OCI-LY7 (cell line): ENCODE measurements around the gene GPSM3. TPM values are rescaled to one million over a fixed set of nuclear protein-coding genes. Genes with fewer than 3 reads are reported as not detected.

Source experiments
- BruUV-seq: library from RNA; stranded (reverse); fragments of 400-500 nt; replicated peaks from 2 replicates; lab custom pipeline; 2021; lab: Mats Ljungman, UMichigan
- CTCF ChIA-PET: fragments of 300-600 bp; sonication (Branson Sonifier 250); formaldehyde crosslinking; loops from one replicate; lab custom pipeline; 2022; ENCODE audit warnings: antibody characterized with exemption; ENCODE audit not compliant: unreplicated experiment; lab: Charles Lee
- POLR2A ChIA-PET: fragments of 300-600 bp; sonication (Branson Sonifier 250); formaldehyde crosslinking; loops from one replicate; lab custom pipeline; 2022; ENCODE audit warnings: antibody characterized with exemption; lab: Charles Lee
- DNase-seq: peaks from one replicate; pipeline ENCODE4 v3.0.0-alpha.2; 2015; ENCODE audit warnings: low spot score
- H2AFZ ChIP-seq: fragments of 200-600 bp; sonication (generic), shearing (Covaris generic); 2 replicates; pipeline ENCODE4 v1.6.1; 2014; ENCODE audit warnings: mild to moderate bottlenecking, antibody characterized with exemption, low read length, moderate library complexity
- H3K27ac ChIP-seq: fragments of 200-600 bp; sonication (generic); 2 replicates; pipeline ENCODE4 v1.5.1; 2014; ENCODE audit warnings: mixed run types, low read depth, mild to moderate bottlenecking, moderate library complexity, low read length, inconsistent platforms; ENCODE audit not compliant: poor library complexity, severe bottlenecking
- H3K36me3 ChIP-seq: fragments of 200-600 bp; sonication (generic); 2 replicates; pipeline ENCODE4 v1.6.1; 2014; ENCODE audit warnings: mild to moderate bottlenecking, antibody characterized with exemption, low read length, moderate library complexity, mixed read lengths; ENCODE audit not compliant: insufficient read depth
- H3K4me1 ChIP-seq: fragments of 200-600 bp; sonication (generic); 2 replicates; pipeline ENCODE4 v1.5.1; 2014; ENCODE audit warnings: mild to moderate bottlenecking, low read length; ENCODE audit not compliant: insufficient read depth, poor library complexity, severe bottlenecking
- H3K4me2 ChIP-seq: fragments of 200-600 bp; sonication (generic); 2 replicates; pipeline ENCODE4 v1.6.1; 2014; ENCODE audit warnings: mild to moderate bottlenecking, low read length
- H3K4me3 ChIP-seq: fragments of 200-600 bp; sonication (generic); 2 replicates; pipeline ENCODE4 v1.5.1; 2014; ENCODE audit warnings: mild to moderate bottlenecking, low read depth, low read length; ENCODE audit not compliant: poor library complexity, severe bottlenecking
- H3K79me2 ChIP-seq: fragments of 200-600 bp; sonication (generic); 2 replicates; pipeline ENCODE4 v1.6.1; 2016; ENCODE audit warnings: low read depth, mild to moderate bottlenecking, low read length, moderate library complexity, mixed read lengths; ENCODE audit not compliant: insufficient read depth
- H3K9me2 ChIP-seq: fragments of 200-600 bp; sonication (generic); 2 replicates; pipeline ENCODE4 v1.6.1; 2016; ENCODE audit warnings: mild to moderate bottlenecking, low read length, mixed read lengths; ENCODE audit not compliant: insufficient read depth
- H3K9me3 ChIP-seq: fragments of 200-600 bp; sonication (generic); 2 replicates; pipeline ENCODE4 v1.6.1; 2014; ENCODE audit warnings: mild to moderate bottlenecking, mixed run types, low read length, mixed read lengths
- H4K20me1 ChIP-seq: fragments of 200-600 bp; sonication (generic); 2 replicates; pipeline ENCODE4 v1.6.1; 2014; ENCODE audit warnings: mild to moderate bottlenecking, antibody characterized with exemption, low read length, moderate library complexity, mixed read lengths; ENCODE audit not compliant: insufficient read depth
- EZH2phosphoT487 ChIP-seq: fragments of 200-600 bp; sonication (generic); IDR thresholded peaks from 2 replicates; pipeline ENCODE4 v1.6.1; 2018; ENCODE audit warnings: low read depth, borderline replicate concordance, mild to moderate bottlenecking, mixed run types, antibody characterized with exemption, low read length, moderate library complexity, mixed read lengths
- intact Hi-C: fragments of 100-400 bp; cut with micrococcal nuclease; formaldehyde crosslinking; loops from one replicate; pipeline ENCODE4 v1.10.0; 2022; ENCODE audit not compliant: unreplicated experiment
- total RNA-seq, 2 experiments: library from RNA; depleted of rRNA in 1 of 2; stranded (reverse); fragments of >200 nt in 1 of 2; shearing (Covaris generic) in 1 of 2; gene quantifications; 2 replicates each; pipeline ENCODE4 v1.2.3, GENCODE V29; 2014 to 2022
- TF ChIP-seq, protein P1 (sequence below): fragments of 200-600 bp; sonication (generic); conservative IDR thresholded peaks from 2 replicates; pipeline ENCODE4 v1.5.1; 2014; ENCODE audit warnings: mild to moderate bottlenecking, antibody characterized with exemption, low read length, moderate library complexity, mixed read lengths

Gene GPSM3
- total RNA-seq, 2 experiments from 2014 or later = 94.4 to 100 TPM

GRCh38 chr6:32179766-32180405 lies 12.6 kb downstream of the GPSM3 start:
- Histone ChIP-seq H3K79me2 (peaks cover 9% of the 10 kb centered on the region; the same call in 1 of the 2 replicates), H3K9me2 (no peaks in the 10 kb centered on the region), H3K4me3 (peak overlapping the region; percentile 74), H4K20me1 (no peaks in the 10 kb centered on the region), H3K27ac (no peak overlapping the region), H3K36me3 (peaks cover 34% of the 10 kb centered on the region), H2AFZ (no peak overlapping the region), H3K4me2 (peak overlapping the region; percentile 99), H3K9me3 (no peaks in the 10 kb centered on the region), H3K4me1 (peaks cover 31% of the 10 kb centered on the region)
- DNase-seq = no peak
- ChIA-PET POLR2A (interaction anchor here (1.2 to 1.8 kb wide), 2 partner anchors 10 to 16 kb away, joined by 5 to 16 read pairs; partner anchors contain the start of gene PBX2), CTCF (no interaction called here)
- BruUV-seq = TSS peak; percentile 83
- intact Hi-C loops = no loop called here
- TF ChIP-seq EZH2phosphoT487 = no peak
- TF ChIP-seq, protein P1, sequence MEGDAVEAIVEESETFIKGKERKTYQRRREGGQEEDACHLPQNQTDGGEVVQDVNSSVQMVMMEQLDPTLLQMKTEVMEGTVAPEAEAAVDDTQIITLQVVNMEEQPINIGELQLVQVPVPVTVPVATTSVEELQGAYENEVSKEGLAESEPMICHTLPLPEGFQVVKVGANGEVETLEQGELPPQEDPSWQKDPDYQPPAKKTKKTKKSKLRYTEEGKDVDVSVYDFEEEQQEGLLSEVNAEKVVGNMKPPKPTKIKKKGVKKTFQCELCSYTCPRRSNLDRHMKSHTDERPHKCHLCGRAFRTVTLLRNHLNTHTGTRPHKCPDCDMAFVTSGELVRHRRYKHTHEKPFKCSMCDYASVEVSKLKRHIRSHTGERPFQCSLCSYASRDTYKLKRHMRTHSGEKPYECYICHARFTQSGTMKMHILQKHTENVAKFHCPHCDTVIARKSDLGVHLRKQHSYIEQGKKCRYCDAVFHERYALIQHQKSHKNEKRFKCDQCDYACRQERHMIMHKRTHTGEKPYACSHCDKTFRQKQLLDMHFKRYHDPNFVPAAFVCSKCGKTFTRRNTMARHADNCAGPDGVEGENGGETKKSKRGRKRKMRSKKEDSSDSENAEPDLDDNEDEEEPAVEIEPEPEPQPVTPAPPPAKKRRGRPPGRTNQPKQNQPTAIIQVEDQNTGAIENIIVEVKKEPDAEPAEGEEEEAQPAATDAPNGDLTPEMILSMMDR = no peak

GRCh38 chr6:32178547-32179440 lies 13.6 kb downstream of the GPSM3 start:
- intact Hi-C loops = loop anchor here (1.0 kb wide), 1 partner anchor 17 kb away; no protein-coding TSS in a partner anchor
- H3K4me2 ChIP-seq = peak overlapping the region; percentile 99
- no TSS peak for BruUV-seq
- DNase-seq = no peak
- ChIA-PET CTCF (no interaction called here), POLR2A (interaction anchor here (1.0 to 1.8 kb wide), 3 partner anchors 11 to 17 kb away, joined by 5 to 16 read pairs (median 5); partner anchors contain the start of genes GPSM3 and PBX2)
- H3K79me2 ChIP-seq = peaks cover 14% of the 10 kb centered on the region; the same call in 1 of the 2 replicates
- H3K9me3 ChIP-seq = no peaks in the 10 kb centered on the region
- TF ChIP-seq, protein P1 = no peak
- no peak for TF ChIP-seq EZH2phosphoT487
- H3K4me3 ChIP-seq = peak overlapping the region; percentile 74
- peaks cover 33% of the 10 kb centered on the region for H3K4me1 ChIP-seq
- H4K20me1 ChIP-seq = no peaks in the 10 kb centered on the region
- H3K36me3 ChIP-seq = peaks cover 27% of the 10 kb centered on the region
- H3K9me2 ChIP-seq = no peaks in the 10 kb centered on the region
- H3K27ac ChIP-seq = peak overlapping the region; percentile 18
- H2AFZ ChIP-seq = peak overlapping the region; percentile 40; the same call in 1 of the 2 replicates
